Measurements from ENCODE around the gene USHBP1. TPM values are rescaled to one million over a fixed set of nuclear protein-coding genes. Genes with fewer than 3 reads are reported as not detected.

Gene USHBP1
- total and polyA plus RNA-seq, 2 of the 4 experiments (the other 2 are of a cell fraction) = not detected

DNA sequence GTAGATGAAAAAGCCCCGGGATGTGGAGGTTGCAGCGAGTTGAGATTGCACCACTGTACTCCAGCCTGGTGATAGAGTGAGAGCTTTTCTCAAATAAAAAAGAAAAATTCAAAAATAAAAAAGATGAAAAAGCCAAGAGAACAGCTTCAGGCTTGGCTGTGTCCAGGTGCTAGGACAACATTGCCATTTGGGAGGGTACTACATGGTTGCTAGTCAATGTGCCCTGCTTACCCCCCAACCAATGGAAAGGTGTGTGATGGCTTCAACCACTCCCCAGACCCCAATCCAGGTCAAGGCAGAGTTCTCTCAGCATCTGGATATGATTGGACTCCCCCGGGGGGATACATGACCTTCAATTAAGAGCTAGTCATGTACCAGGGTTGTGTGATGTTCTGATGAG is 14.9 kb upstream of the USHBP1 start:
- Histone ChIP-seq H2BK20ac (ENCODE audit: low read depth, low read length) (no peak overlapping the region), H3K4me2 (ENCODE audit: low read depth, low read length) (no peak overlapping the region), H3K4me1 (ENCODE audit: control insufficient read depth, insufficient read depth, low read length) (no peaks in the 10 kb centered on the region), H4K91ac (ENCODE audit: insufficient read depth, low read depth, low read length) (no peak overlapping the region), H4K20me1 (ENCODE audit: insufficient read depth, low read length) (no peaks in the 10 kb centered on the region), H3K27ac (ENCODE audit: insufficient read depth, low read length) (no peak overlapping the region), H3K9me1 (ENCODE audit: insufficient read depth, low read length) (no peaks in the 10 kb centered on the region), H4K5ac (ENCODE audit: low read depth, low read length) (no peak overlapping the region), H3K36me3 (ENCODE audit: control insufficient read depth, insufficient read depth, low read length) (peaks cover 24% of the 10 kb centered on the region), H3K14ac (replicated peaks; ENCODE audit: low read depth, low read length) (no peak overlapping the region), H3K9ac (ENCODE audit: low read depth, low read length) (no peak overlapping the region), H2AK9ac (replicated peaks; ENCODE audit: low read depth, low read length, poor library complexity) (no peak overlapping the region), H2BK120ac (ENCODE audit: low read depth, low read length) (no peak overlapping the region), H3K27me3 (ENCODE audit: control insufficient read depth, insufficient read depth, low read length) (no peaks in the 10 kb centered on the region), H2BK15ac (ENCODE audit: low read depth, low read length) (no peak overlapping the region), H2BK5ac (ENCODE audit: low read depth, low read length, poor library complexity, severe bottlenecking) (no peak overlapping the region), H2AK5ac (ENCODE audit: low read depth, low read length) (no peak overlapping the region), H3K4ac (ENCODE audit: low read depth, low read length) (no peak overlapping the region), H4K8ac (ENCODE audit: low read depth in 2 of 2, low read length in 2 of 2) (no peak overlapping the region), H3K18ac (ENCODE audit: low read depth, low read length) (no peak overlapping the region), H2AFZ (replicated peaks; ENCODE audit: low read length, poor library complexity) (no peak overlapping the region), H3K79me1 (ENCODE audit: low read depth in 1 of 2, low read length in 2 of 2) (no peaks in the 10 kb centered on the region), H3K23ac (ENCODE audit: low read depth, low read length) (no peak overlapping the region), H3K56ac (ENCODE audit: extremely low read depth, insufficient read depth, low read length) (no peak overlapping the region), H3K9me3 (ENCODE audit: control insufficient read depth, insufficient read depth, low read length) (no peaks in the 10 kb centered on the region), H3K4me3 (ENCODE audit: insufficient read depth, low read depth, low read length) (no peak overlapping the region)
- no CpG with 5 or more reads among the region's 3 CpGs for WGBS, 2 experiments (ENCODE audit: extremely low coverage in 2 of 2, insufficient read length in 1 of 2)
- intact Hi-C loops (cut with micrococcal nuclease) (no loop called here), in situ Hi-C loops (cut with MboI; ENCODE audit: low sequenced_read_pairs) (no loop called here), dilution Hi-C loops (cut with HindIII; ENCODE audit: low sequenced_read_pairs, unreplicated experiment) (no loop called here)
- BruUV-seq (replicated peaks) = no TSS peak
- DNase-seq = no peak
- TF ChIP-seq MAFK (IDR thresholded peaks at IDR 0.05; ENCODE audit: low read depth, low read length) = no peak
- TF ChIP-seq, protein P1, sequence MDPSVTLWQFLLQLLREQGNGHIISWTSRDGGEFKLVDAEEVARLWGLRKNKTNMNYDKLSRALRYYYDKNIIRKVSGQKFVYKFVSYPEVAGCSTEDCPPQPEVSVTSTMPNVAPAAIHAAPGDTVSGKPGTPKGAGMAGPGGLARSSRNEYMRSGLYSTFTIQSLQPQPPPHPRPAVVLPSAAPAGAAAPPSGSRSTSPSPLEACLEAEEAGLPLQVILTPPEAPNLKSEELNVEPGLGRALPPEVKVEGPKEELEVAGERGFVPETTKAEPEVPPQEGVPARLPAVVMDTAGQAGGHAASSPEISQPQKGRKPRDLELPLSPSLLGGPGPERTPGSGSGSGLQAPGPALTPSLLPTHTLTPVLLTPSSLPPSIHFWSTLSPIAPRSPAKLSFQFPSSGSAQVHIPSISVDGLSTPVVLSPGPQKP (IDR thresholded peaks at IDR 0.05; ENCODE audit: borderline replicate concordance, low read depth, low read length) = no peak
- no peak for TF ChIP-seq FOS (IDR thresholded peaks at IDR 0.05; ENCODE audit: low read depth, low read length)
- no peak for TF ChIP-seq RAD21 (IDR thresholded peaks at IDR 0.05; ENCODE audit: low read length)
- no peak for TF ChIP-seq RCOR1 (IDR thresholded peaks at IDR 0.05; ENCODE audit: insufficient replicate concordance, low read length)
- no peak for ATAC-seq (ENCODE audit: low read depth)
- CTCF ChIA-PET = interaction anchor here (0.6 kb wide), 1 partner anchor 13 kb away, joined by 3 read pairs; no protein-coding TSS in a partner anchor
- POLR2A ChIA-PET (ENCODE audit: unreplicated experiment) = no interaction called here
